GM10248 (cell line): ENCODE results near the gene ISG20L2.

Experiments
- CTCF ChIA-PET: fragments of 300-600 bp; sonication (Branson Sonifier 250); formaldehyde crosslinking; extraction: SDS; loops from one replicate; lab custom pipeline; 2021; ENCODE audit warnings: antibody characterized with exemption; lab: Yijun Ruan, JAX
- POLR2A ChIA-PET: fragments of 350-650 bp; sonication (Branson Sonifier 250); formaldehyde crosslinking; extraction: SDS; loops from one replicate; lab custom pipeline; 2020; ENCODE audit warnings: antibody characterized with exemption; lab: Yijun Ruan, JAX
- DNase-seq: peaks from one replicate; pipeline ENCODE4 v3.0.0; 2012; ENCODE audit errors: extremely low spot score
- TF ChIP-seq, protein P1 (sequence below): IDR thresholded peaks from 2 replicates; pipeline ENCODE4 v1.5.1; 2012; ENCODE audit warnings: mild to moderate bottlenecking, low read depth; ENCODE audit errors: extremely low read depth, missing control alignments, control extremely low read depth

The ISG20L2 gene

DNA sequence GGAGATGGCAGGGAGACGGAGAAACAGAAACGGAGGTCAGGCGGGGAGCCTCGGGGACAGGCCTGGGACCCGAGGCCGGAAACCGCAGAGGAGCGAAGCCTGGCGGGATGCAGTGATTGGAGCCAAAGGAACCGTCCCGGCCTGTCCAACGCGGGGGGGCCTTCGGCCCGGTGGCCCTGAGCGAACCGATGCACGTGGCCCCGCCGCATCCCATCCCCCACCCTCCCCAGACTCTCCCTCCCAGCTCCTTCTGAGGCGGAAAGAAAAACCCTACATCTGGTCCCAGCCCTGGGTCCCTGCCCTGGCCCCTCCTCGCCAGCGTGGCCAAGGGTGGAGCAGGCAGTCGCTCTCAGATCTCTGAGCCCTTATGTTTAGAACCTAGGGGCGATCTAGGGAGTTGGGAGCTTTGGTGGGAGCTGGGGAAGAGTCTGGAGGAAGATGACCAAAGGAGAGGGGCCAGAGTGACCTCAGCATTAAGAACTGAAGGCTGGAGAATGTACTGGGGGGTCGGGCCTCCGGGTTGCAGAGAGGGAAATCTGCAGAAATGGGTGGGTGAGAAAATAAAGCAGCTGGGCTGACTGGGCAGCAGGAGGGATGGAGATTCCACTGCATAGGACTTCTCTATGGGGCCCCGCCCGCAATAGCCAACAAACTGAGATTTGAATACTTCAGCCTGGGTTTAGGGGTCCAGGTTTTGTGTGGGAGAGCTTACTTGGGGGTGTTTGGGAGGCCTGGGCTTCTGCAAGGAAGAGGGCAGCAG, 21.7 kb downstream of the ISG20L2 start:
- ChIA-PET POLR2A (interaction anchor here (0.7 kb wide), 1 partner anchor 16 kb away, joined by 3 read pairs; no protein-coding TSS in a partner anchor), CTCF (interaction anchor here (0.7 to 27.7 kb wide), 25 partner anchors 9 to 184 kb away, joined by 3 to 597 read pairs (median 5); partner anchors contain the start of genes HAPLN2, INSRR, ISG20L2 and METTL25B)
- no peak for DNase-seq
- TF ChIP-seq, protein P1, sequence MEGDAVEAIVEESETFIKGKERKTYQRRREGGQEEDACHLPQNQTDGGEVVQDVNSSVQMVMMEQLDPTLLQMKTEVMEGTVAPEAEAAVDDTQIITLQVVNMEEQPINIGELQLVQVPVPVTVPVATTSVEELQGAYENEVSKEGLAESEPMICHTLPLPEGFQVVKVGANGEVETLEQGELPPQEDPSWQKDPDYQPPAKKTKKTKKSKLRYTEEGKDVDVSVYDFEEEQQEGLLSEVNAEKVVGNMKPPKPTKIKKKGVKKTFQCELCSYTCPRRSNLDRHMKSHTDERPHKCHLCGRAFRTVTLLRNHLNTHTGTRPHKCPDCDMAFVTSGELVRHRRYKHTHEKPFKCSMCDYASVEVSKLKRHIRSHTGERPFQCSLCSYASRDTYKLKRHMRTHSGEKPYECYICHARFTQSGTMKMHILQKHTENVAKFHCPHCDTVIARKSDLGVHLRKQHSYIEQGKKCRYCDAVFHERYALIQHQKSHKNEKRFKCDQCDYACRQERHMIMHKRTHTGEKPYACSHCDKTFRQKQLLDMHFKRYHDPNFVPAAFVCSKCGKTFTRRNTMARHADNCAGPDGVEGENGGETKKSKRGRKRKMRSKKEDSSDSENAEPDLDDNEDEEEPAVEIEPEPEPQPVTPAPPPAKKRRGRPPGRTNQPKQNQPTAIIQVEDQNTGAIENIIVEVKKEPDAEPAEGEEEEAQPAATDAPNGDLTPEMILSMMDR = no peak

DNA sequence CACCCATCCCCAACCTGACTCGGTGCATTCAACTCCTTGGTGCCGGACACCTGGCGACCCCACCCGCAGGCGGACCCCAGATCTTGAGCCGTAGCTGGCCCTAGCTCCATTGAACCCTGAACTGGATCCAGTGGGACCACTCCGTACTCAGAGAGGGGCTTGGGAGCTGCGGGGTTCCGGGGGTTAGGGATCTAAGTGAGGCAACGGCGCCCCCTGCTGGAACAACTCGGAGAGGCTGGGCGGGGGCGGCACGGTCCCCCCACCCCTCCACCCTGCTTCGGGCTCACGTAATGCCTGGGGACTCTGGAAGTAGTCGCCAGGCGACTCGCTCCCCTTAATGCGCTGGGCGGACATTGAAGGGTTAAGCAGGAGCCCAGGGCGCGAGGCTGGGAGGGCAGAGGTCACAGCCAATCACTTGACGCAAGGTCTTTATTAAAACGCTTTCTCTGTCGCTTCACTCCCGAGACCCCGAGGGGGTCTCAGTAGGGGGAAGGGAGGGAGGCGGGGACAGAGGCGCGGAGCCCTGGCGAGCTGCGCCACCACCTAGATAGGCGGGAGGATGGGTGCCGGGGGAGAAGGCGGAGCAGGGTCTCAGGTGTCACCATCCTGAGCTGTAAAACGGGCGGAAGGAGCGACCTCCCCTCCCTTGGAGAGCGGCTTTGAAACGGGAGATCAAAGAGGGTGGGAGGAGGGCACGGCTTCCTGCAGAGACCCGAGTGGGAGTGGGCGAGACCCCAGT, 22.5 kb downstream of the ISG20L2 start:
- ChIA-PET POLR2A (interaction anchor here (0.6 kb wide), 1 partner anchor 43 kb away, joined by 7 read pairs; no protein-coding TSS in a partner anchor), CTCF (interaction anchor here (0.7 to 27.7 kb wide), 29 partner anchors 9 to 185 kb away, joined by 3 to 597 read pairs (median 4); partner anchors contain the start of genes HAPLN2, INSRR, ISG20L2 and METTL25B)
- TF ChIP-seq, protein P1 = peak; percentile 67
- DNase-seq = peak; percentile 88

DNA sequence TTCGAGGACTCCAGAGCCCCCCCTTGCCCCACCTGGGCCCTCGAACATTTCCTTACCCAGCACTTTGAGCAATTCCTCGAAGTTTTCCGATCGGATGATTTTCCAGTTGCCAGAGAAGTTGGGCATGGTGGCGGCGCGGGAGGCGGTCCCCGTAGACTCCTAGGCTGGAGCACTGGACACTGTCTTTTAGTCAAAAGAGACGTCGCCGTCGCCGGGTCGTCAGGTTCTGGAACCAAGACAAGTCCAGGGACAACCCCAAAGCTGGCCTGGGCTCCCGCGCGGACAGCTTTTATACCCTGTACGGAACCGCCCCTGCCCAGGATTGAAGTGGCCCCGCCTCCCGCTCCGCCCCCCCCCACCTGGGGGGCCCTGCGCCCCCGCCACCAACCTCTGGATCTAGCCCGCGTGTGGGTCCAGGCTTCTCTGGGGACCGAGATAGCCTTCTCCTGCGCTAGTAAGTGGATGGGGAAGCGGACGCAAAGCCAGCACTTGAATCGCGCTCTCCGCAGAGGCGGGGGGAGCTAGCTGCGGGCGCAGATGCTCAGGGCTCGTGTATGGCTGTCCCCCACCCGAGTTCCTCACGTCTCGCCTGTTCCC, 23.1 kb downstream of the ISG20L2 start, which contains the start of gene CRABP2:
Gene CRABP2 (minus strand): TSS at position 263 of the 597 bp plus-strand sequence. CDS start 137 bp downstream, at position 126.
- TF ChIP-seq, protein P1 = no peak
- ChIA-PET POLR2A (interaction anchor here (0.6 kb wide), 1 partner anchor 42 kb away, joined by 7 read pairs; no protein-coding TSS in a partner anchor), CTCF (interaction anchor here (0.8 to 27.7 kb wide), 22 partner anchors 8 to 185 kb away, joined by 3 to 597 read pairs (median 5); partner anchors contain the start of genes HAPLN2, INSRR, ISG20L2 and METTL25B)
- DNase-seq = no peak

DNA sequence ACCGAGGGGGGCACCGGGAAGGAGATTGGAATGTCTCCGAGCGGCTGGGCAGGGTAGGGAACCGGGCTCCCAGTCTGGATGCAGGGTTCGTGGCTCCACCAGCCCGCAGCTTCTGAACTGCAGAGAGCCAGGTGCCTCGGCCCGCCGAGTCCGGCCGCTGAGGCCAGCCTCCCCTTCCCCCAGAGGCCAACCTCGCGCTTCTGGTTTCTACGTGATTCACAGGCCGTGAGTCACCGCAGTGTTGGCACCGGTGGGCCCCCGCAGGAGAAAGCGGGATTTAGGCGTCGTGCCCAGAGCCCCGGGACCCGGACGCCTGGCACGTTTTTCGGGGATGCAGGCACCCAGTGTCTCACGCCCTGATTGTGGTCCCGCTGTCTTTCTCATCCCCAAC, 23.6 kb downstream of the ISG20L2 start:
- no peak for DNase-seq
- CTCF ChIA-PET = interaction anchor here (1.0 to 27.7 kb wide), 11 partner anchors 11 to 144 kb away, joined by 4 to 597 read pairs (median 36); partner anchors contain the start of genes HAPLN2, ISG20L2, METTL25B and NES
- TF ChIP-seq, protein P1 = no peak
- POLR2A ChIA-PET = no interaction called here

DNA sequence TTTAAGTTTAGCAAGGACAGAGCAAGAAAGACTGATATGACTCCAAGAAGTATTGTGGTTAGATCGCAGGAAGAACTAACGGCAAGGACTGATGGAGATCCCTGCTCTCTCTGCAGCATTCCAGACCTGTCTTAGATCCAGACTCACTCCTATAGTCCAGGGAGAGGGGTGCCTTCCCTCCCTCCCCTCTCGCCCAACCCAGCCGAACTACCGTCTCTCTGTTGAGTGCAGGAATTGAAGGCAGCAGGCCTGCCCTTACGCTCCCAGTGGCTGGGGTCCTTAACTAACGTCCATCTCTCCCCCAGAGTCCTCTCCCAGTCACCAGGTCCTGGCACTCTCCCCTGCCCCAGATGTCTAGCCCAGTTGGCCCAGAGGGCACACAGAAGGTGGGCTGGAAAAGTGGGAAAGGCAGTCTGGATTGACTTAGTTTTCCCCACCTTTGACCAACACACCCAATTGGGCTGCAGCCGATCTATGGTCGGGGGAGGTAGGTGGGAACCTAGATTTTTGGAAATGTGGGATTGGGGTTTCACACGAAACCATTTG, 24.3 kb downstream of the ISG20L2 start:
- POLR2A ChIA-PET = no interaction called here
- TF ChIP-seq, protein P1 = no peak
- no peak for DNase-seq
- CTCF ChIA-PET = interaction anchor here (2.4 to 27.7 kb wide), 6 partner anchors 12 to 78 kb away, joined by 9 to 597 read pairs (median 56); partner anchors contain the start of genes ISG20L2, METTL25B and NES
